Activated T-cell treated with anti-CD3 and anti-CD28 coated beads, Interleukin-2, amount 50 U/mL, for 1 hour (primary cell): Measurements from ENCODE around the gene PTK7.
A peak's percentile ranks its signal among the peaks of the same experiment; 100 is the strongest.
"Not testable (repeated sequence)": the region's sequence is repeated elsewhere in the genome, so short reads cannot be mapped to it uniquely, and the experiment has no call there.

Source experiments
- DNase-seq: peaks from one replicate; pipeline ENCODE4 v3.0.0-alpha.2; 2020

PTK7 gene

GRCh38 chr6:43055966-43056365 is 20.1 kb upstream of the PTK7 start:
- DNase-seq: no peak

- no peak for DNase-seq
Measured at GRCh38 chr6:43058531-43058930, 17.6 kb upstream of the PTK7 start.

GRCh38 chr6:43059168-43060033 is 16.7 kb upstream of the PTK7 start, which contains the start of the genes KLC4 and MRPL2:
KLC4 (plus strand) TSS chr6:43059631; CDS start chr6:43061336, 1,705 bp downstream.
MRPL2 (minus strand) TSS chr6:43059434; CDS start chr6:43059381, 53 bp downstream.
- peak; percentile 98 for DNase-seq

- no peak for DNase-seq
Measured at GRCh38 chr6:43060034-43060754, 15.9 kb upstream of the PTK7 start.

GRCh38 chr6:43060755-43061633 is 15.1 kb upstream of the PTK7 start:
- DNase-seq: no peak

- no peak for DNase-seq
Measured at GRCh38 chr6:43061861-43062260, 14.3 kb upstream of the PTK7 start.

- DNase-seq: no peak
Measured at GRCh38 chr6:43062818-43063217, 13.3 kb upstream of the PTK7 start.

- no peak for DNase-seq
Measured at GRCh38 chr6:43070028-43070632, 6.0 kb upstream of the PTK7 start.

- no peak for DNase-seq
Measured at GRCh38 chr6:43074847-43075669, 1.1 kb upstream of the PTK7 start.

GRCh38 chr6:43076464-43077332 is 584 bp downstream of the PTK7 start:
- peak; percentile 21 for DNase-seq

GRCh38 chr6:43077333-43077809 is 1.3 kb downstream of the PTK7 start:
- DNase-seq: no peak

GRCh38 chr6:43077981-43078511 is 1.9 kb downstream of the PTK7 start:
- no peak for DNase-seq

GRCh38 chr6:43078691-43079090 is 2.6 kb downstream of the PTK7 start:
- no peak for DNase-seq

GRCh38 chr6:43081043-43081442 is 4.9 kb downstream of the PTK7 start:
- DNase-seq: no peak

GRCh38 chr6:43081922-43082321 is 5.8 kb downstream of the PTK7 start:
- DNase-seq: not testable (repeated sequence)

- no peak for DNase-seq
Measured at GRCh38 chr6:43082806-43083655, 6.9 kb downstream of the PTK7 start.

GRCh38 chr6:43086022-43086658 is 10.0 kb downstream of the PTK7 start:
- no peak for DNase-seq

GRCh38 chr6:43088654-43089056 is 12.5 kb downstream of the PTK7 start:
- no peak for DNase-seq

GRCh38 chr6:43089467-43089866 is 13.4 kb downstream of the PTK7 start:
- no peak for DNase-seq
